A549 (cell line): ENCODE data around the gene MSMB. TPM values are rescaled to one million over a fixed set of nuclear protein-coding genes. Genes with fewer than 3 reads are reported as not detected.
"Not testable (repeated sequence)": the region's sequence is repeated elsewhere in the genome, so short reads cannot be mapped to it uniquely, and the experiment has no call there.

ENCODE experiments used
- ATAC-seq, 2 experiments: fragments of 200-7000 bp in 1 of 2; fragments of >200 bp in 1 of 2; cut with Nextera tagmentation in 1 of 2; cut with Tn5 transposase in 1 of 2; 3 replicates each; pipeline versions ENCODE4 v1.8.0 to v1.9.1; 2018 to 2020; ENCODE audit warnings: mild to moderate bottlenecking in 1 of 2, moderate library complexity in 1 of 2
- CTCF ChIA-PET: fragments of 300-600 bp; sonication (Branson Sonifier 250); formaldehyde crosslinking; extraction: SDS; loops from one replicate; lab custom pipeline; 2021; ENCODE audit warnings: antibody characterized with exemption, inconsistent platforms; lab: Yijun Ruan, JAX
- POLR2A ChIA-PET: fragments of 350-600 bp; formaldehyde crosslinking; extraction: SDS; loops from one replicate; lab custom pipeline; 2021; ENCODE audit warnings: antibody characterized with exemption, inconsistent platforms; lab: Yijun Ruan, JAX
- DNase-seq, 2 experiments: peaks; one replicate each; pipeline versions ENCODE4 v3.0.0 to v3.0.0-alpha.2; 2011 to 2016; ENCODE audit warnings: low read depth in 1 of 2, low spot score in 1 of 2
- FAIRE-seq: peaks from 2 replicates; lab custom pipeline; 2011; peaks lifted over from hg19 to GRCh38; lab: Jason Lieb, UNC
- H3K27ac ChIP-seq, 2 experiments: fragments of >200 bp; sonication (Bioruptor Twin); formaldehyde crosslinking; 3 replicates each; pipeline ENCODE4 v1.5.1; 2016 to 2017
- H3K4me1 ChIP-seq: fragments of >200 bp; sonication (Bioruptor Twin); formaldehyde crosslinking; 3 replicates; pipeline ENCODE4 v1.6.1; 2016
- H3K4me2 ChIP-seq: fragments of >200 bp; sonication (Bioruptor Twin); formaldehyde crosslinking; 3 replicates; pipeline ENCODE4 v1.6.1; 2016
- H3K4me3 ChIP-seq: fragments of >200 bp; sonication (Bioruptor Twin); formaldehyde crosslinking; 3 replicates; pipeline ENCODE4 v1.5.1; 2016
- H3K9me3 ChIP-seq: fragments of >200 bp; sonication (Bioruptor Twin); formaldehyde crosslinking; 3 replicates; pipeline ENCODE4 v1.6.1; 2016
- CBX2 ChIP-seq: fragments of 200-600 bp; sonication (generic); IDR thresholded peaks from 2 replicates; pipeline ENCODE4 v1.6.1; 2016; ENCODE audit warnings: low read depth, mild to moderate bottlenecking, borderline replicate concordance
- CBX8 ChIP-seq: fragments of 200-600 bp; sonication (generic); IDR thresholded peaks from 2 replicates; pipeline ENCODE4 v1.6.1; 2016
- CEBPB ChIP-seq, 2 experiments: fragments of >200 bp in 1 of 2; sonication (Bioruptor Twin) in 1 of 2; formaldehyde crosslinking in 1 of 2; IDR thresholded peaks; 2 replicates each; pipeline ENCODE4 v1.6.1; 2012 to 2016
- CHD2 ChIP-seq: fragments of 150-350 bp; IDR thresholded peaks from 2 replicates; pipeline ENCODE4 v1.6.1; 2014; ENCODE audit warnings: low read length; ENCODE audit not compliant: partially characterized antibody
- CHD4 ChIP-seq: fragments of 200-600 bp; sonication (generic); IDR thresholded peaks from 2 replicates; pipeline ENCODE4 v1.6.1; 2016; ENCODE audit warnings: antibody characterized with exemption, mild to moderate bottlenecking, borderline replicate concordance
- EHF ChIP-seq: fragments of 250-450 bp; sonication (Bioruptor Pico); IDR thresholded peaks from 2 replicates; pipeline ENCODE4 v1.5.0; 2020; ENCODE audit warnings: mild to moderate bottlenecking
- EP300 ChIP-seq, 2 experiments: fragments of >200 bp; sonication (Bioruptor Twin); formaldehyde crosslinking; IDR thresholded peaks; 2 replicates in 1 of 2; 3 replicates in 1 of 2; pipeline ENCODE4 v1.6.1; 2016 to 2017
- ESRRA ChIP-seq: fragments of 150-350 bp; IDR thresholded peaks from 2 replicates; pipeline ENCODE4 v1.6.1; 2014; ENCODE audit warnings: mild to moderate bottlenecking, low read length, borderline replicate concordance
- FOXS1 ChIP-seq: fragments of 250-450 bp; sonication (Bioruptor Pico); IDR thresholded peaks from 2 replicates; pipeline ENCODE4 v1.5.0; 2020; ENCODE audit warnings: mild to moderate bottlenecking, moderate library complexity
- HDAC2 ChIP-seq: fragments of 200-600 bp; sonication (generic); IDR thresholded peaks from 2 replicates; pipeline ENCODE4 v1.6.1; 2016
- HOXB13 ChIP-seq: fragments of 250-450 bp; sonication (Bioruptor Pico); IDR thresholded peaks from 2 replicates; pipeline ENCODE4 v1.5.0; 2020; ENCODE audit warnings: low read depth, mild to moderate bottlenecking, moderate library complexity
- HOXB5 ChIP-seq: fragments of 250-450 bp; sonication (Bioruptor Pico); IDR thresholded peaks from 2 replicates; pipeline ENCODE4 v1.5.0; 2020; ENCODE audit warnings: mild to moderate bottlenecking, moderate library complexity
- JUN ChIP-seq, 2 experiments: fragments of >200 bp; sonication (Bioruptor Twin); formaldehyde crosslinking; IDR thresholded peaks; 2 replicates in 1 of 2; 3 replicates in 1 of 2; pipeline ENCODE4 v1.6.1; 2016 to 2017
- JUNB ChIP-seq: fragments of >200 bp; sonication (Bioruptor Twin); formaldehyde crosslinking; IDR thresholded peaks from 2 replicates; pipeline ENCODE4 v1.6.1; 2016
- KDM1A ChIP-seq: fragments of 200-600 bp; sonication (generic); IDR thresholded peaks from 2 replicates; pipeline ENCODE4 v1.6.1; 2016; ENCODE audit warnings: low read depth, mild to moderate bottlenecking
- KDM5A ChIP-seq: fragments of 200-600 bp; sonication (generic); IDR thresholded peaks from 2 replicates; pipeline ENCODE4 v1.6.1; 2016; ENCODE audit warnings: antibody characterized with exemption, mild to moderate bottlenecking
- MAFK ChIP-seq: fragments of 450-650 bp; IDR thresholded peaks from 2 replicates; pipeline ENCODE4 v1.6.1; 2014; ENCODE audit not compliant: partially characterized antibody
- MAZ ChIP-seq: fragments of 150-350 bp; IDR thresholded peaks from 2 replicates; pipeline ENCODE4 v1.6.1; 2014; ENCODE audit warnings: antibody characterized with exemption, low read depth, low read length, borderline replicate concordance
- MYC ChIP-seq: IDR thresholded peaks from 2 replicates; pipeline ENCODE4 v1.6.1; 2012; ENCODE audit warnings: mild to moderate bottlenecking, inconsistent platforms, low read length, improper control_type of control experiment, borderline replicate concordance
- NFE2L2 ChIP-seq: fragments of 150-350 bp; conservative IDR thresholded peaks from 2 replicates; pipeline ENCODE4 v1.6.1; 2014; ENCODE audit warnings: low read length
- POLR2AphosphoS2 ChIP-seq: conservative IDR thresholded peaks from 2 replicates; pipeline ENCODE4 v1.6.1; 2012; ENCODE audit warnings: low read length, improper control_type of control experiment, inconsistent platforms
- RAD21 ChIP-seq, 2 experiments: fragments of >200 bp in 1 of 2; sonication (Bioruptor Twin) in 1 of 2; formaldehyde crosslinking in 1 of 2; IDR thresholded peaks in 1 of 2; conservative IDR thresholded peaks in 1 of 2; 2 replicates in 1 of 2; 3 replicates in 1 of 2; pipeline ENCODE4 v1.6.1; 2012 to 2018; ENCODE audit warnings: inconsistent platforms in 1 of 2
- RFX5 ChIP-seq: fragments of 450-650 bp; IDR thresholded peaks from 2 replicates; pipeline ENCODE4 v1.7.1; 2014; ENCODE audit warnings: antibody characterized with exemption, mild to moderate bottlenecking, moderate library complexity
- TFCP2L1 ChIP-seq: fragments of 250-450 bp; sonication (Bioruptor Pico); IDR thresholded peaks from 2 replicates; pipeline ENCODE4 v1.5.0; 2021; ENCODE audit warnings: mild to moderate bottlenecking
- ZC3H11A ChIP-seq: fragments of 450-650 bp; IDR thresholded peaks from 2 replicates; pipeline ENCODE4 v1.6.1; 2014; ENCODE audit warnings: antibody characterized with exemption, mild to moderate bottlenecking
- ZSCAN20 ChIP-seq: fragments of 250-450 bp; sonication (Bioruptor Pico); IDR thresholded peaks from 2 replicates; pipeline ENCODE4 v1.8.0; 2022; ENCODE audit warnings: mild to moderate bottlenecking, moderate library complexity
- WGBS: methylation state at CpG from one replicate; pipeline ENCODE4 v1.1.6; 2017; ENCODE audit errors: missing lambda C conversion rate; 5-methylcytosine and 5-hydroxymethylcytosine counted together
- polyA plus RNA-seq, 4 experiments: library from polyadenylated mRNA; depleted of rRNA in 3 of 4; stranded (reverse); fragments of >200 nt; fragmentation: RNase III in 1 of 4; extraction: RNeasy Plus Mini Kit Qiagen cat#74134 plus additional on column Dnase treatment in 1 of 4; gene quantifications; 2 replicates in 3 of 4; 3 replicates in 1 of 4; pipeline ENCODE4 v1.2.3, GENCODE V29; 2011 to 2017
- TF ChIP-seq, protein P1 (sequence below): IDR thresholded peaks from 2 replicates; pipeline ENCODE4 v1.6.1; 2012
- TF ChIP-seq, protein P2 (sequence below): fragments of 250-450 bp; sonication (Bioruptor Pico); IDR thresholded peaks from 2 replicates; pipeline ENCODE4 v1.5.0; 2021; ENCODE audit warnings: mild to moderate bottlenecking, moderate library complexity, borderline replicate concordance

MSMB gene
- polyA plus RNA-seq, 2 of the 4 experiments (the other 2 are of a cell fraction), result 0.26 TPM; not detected in 1

DNA sequence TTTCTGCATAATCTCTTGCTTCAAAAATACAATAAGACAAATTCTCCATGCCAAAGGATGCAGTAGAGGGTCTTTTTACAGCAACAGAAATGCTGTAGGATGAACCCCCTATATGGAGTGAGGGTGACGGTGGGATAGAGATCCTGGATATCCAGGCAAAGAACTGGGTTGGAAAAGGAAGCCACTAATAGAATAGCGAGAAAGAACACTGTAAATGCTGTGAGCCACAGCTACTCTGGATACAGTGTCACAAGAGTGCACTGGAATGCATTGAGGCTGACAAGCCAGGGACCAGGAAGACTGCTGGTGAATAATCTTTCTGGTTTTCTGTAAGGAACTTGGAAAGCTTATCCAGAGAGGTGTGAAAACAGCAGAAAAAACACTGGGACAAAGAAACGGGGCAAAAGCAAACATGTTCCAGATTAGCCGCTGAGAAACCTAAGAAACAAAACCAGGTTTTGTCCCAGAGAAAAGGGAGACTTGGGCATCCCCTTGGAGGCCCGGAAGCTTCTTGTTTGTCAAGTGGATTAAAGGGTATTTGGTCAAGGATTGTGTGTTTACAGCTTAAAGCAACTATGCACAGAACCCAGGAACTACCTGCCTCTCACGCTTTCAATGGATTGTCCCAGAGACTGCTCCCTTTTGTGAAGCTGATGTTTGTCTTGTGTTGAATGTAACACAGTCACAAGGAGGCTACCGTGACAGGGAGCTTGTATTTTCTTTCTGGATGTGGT is 6.2 kb upstream of the MSMB start:
- WGBS, result 30% methylated on average over 7 of the region's 7 CpGs
- H3K4me3 ChIP-seq, result no peak overlapping the region
- DNase-seq (peak in 1 of 2 experiments; percentile 34), FAIRE-seq (no peak), ATAC-seq (peak; percentile 36 to 63; a peak in 3 of 6 replicates)
- TF ChIP-seq CHD4, result no peak
- no peak for TF ChIP-seq MAFK
- no peak for TF ChIP-seq CBX2
- peaks cover 6% of the 10 kb centered on the region; the same call in 1 of the 3 replicates for H3K4me1 ChIP-seq
- H3K27ac ChIP-seq, result no peak overlapping the region
- ChIA-PET POLR2A (no interaction called here), CTCF (interaction anchor here (1.0 to 1.6 kb wide), 2 partner anchors 21 to 23 kb away, joined by 3 read pairs; no protein-coding TSS in a partner anchor)
- H3K4me2 ChIP-seq, result no peak overlapping the region
- H3K9me3 ChIP-seq, result no peaks in the 10 kb centered on the region

DNA sequence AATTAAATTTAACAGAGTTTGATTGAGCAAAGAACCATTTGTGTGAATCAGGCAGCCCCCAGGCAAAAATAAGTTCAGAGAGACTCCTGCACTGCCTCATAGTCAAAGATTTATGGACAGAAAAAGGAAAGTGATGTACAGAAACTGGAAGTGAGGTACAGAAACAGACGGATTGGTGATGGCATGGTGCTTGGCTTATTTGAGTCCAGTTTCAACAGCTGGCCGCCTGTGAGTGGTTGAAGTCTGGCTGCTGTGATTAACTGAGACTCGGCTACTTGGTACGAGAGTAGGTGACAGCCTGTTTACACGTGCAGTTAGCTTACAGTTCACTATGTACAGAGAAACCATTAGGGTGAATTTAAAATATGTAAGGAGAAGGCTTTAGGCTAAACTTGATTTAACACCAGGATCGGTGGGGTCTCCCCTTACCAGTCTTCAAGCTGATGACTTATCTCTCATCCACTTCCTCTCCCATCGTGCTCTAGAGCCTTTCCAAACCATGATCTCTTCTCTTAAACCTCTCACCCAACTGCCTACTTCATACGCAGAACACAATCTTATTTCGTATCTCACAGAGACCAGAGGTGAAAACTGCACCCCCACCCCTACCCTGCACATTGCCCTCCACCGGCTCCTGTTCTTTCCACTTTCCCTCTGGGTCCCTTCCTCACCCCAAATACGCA is 5.0 kb upstream of the MSMB start:
- ChIA-PET CTCF (interaction anchor here (1.6 kb wide), 1 partner anchor 19 kb away, joined by 3 read pairs; no protein-coding TSS in a partner anchor), POLR2A (no interaction called here)
- peaks cover 6% of the 10 kb centered on the region; the same call in 1 of the 3 replicates for H3K4me1 ChIP-seq
- H3K27ac ChIP-seq, result no peak overlapping the region
- no peak overlapping the region for H3K4me2 ChIP-seq
- DNase-seq (no peak), ATAC-seq (no peak), FAIRE-seq (no peak)
- no peak overlapping the region for H3K4me3 ChIP-seq
- no peaks in the 10 kb centered on the region for H3K9me3 ChIP-seq
- TF ChIP-seq HDAC2 (no peak), NFE2L2 (no peak), HOXB13 (no peak), EP300 (IDR thresholded peaks at IDR 0.05) (no peak), ESRRA (no peak), KDM5A (no peak), ZSCAN20 (no peak), TFCP2L1 (no peak), CBX8 (no peak), CEBPB (IDR thresholded peaks at IDR 0.05) (no peak), RFX5 (no peak), HOXB5 (no peak), JUN (IDR thresholded peaks at IDR 0.05) (no peak), EHF (CRISPR knock-in tag) (no peak), MYC (no peak)
- TF ChIP-seq, protein P1, sequence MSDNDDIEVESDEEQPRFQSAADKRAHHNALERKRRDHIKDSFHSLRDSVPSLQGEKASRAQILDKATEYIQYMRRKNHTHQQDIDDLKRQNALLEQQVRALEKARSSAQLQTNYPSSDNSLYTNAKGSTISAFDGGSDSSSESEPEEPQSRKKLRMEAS, result no peak
- 63% methylated on average over 11 of the region's 11 CpGs for WGBS

DNA sequence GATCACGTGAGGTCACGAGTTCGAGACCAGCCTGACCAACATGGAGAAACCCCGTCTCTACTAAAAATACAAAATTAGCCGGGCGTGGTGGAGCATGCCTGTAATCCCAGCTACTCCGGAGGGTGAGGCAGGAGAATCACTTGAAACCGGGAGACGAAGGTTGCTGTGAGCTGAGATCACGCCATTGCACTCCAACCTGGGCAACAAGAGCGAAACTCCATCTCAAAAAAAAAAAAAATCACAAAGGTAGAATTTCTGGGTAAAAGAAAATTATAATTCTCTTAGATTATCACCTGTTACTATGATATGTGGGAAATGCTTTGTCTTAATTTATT is 3.4 kb upstream of the MSMB start:
- WGBS, result 69% methylated on average over 11 of the region's 11 CpGs
- FAIRE-seq, H3K9me3 ChIP-seq, ATAC-seq, DNase-seq, POLR2A ChIA-PET, H3K4me1 ChIP-seq, H3K27ac ChIP-seq, H3K4me3 ChIP-seq, CTCF ChIA-PET: not testable (repeated sequence)
- peak overlapping the region; percentile 42; the same call in 2 of the 3 replicates for H3K4me2 ChIP-seq

DNA sequence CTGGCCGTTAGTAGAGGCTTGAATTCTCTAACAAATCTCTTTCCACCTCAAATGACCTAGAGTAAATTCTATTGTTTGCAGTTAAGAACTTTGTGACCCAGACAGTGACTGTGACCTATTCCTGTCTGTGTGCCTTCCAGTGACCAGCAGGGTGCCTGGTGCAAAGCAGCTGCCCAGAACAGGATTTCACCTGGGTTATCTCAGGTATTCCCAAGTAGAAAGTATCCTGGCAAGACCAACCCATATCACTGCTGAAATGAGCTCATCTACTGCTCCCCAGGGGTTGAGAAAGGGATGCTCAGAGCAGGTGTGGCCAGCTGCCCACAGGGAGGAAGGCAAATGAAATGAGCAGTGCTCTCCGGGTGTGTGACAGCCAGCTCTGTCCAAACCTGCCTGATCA is 2.1 kb upstream of the MSMB start:
- peaks cover 6% of the 10 kb centered on the region; the same call in 1 of the 3 replicates for H3K4me1 ChIP-seq
- 21% methylated on average over 2 of the region's 2 CpGs for WGBS
- peak in 1 of 2 experiments; percentile 35; a peak in 2 of 6 replicates for ATAC-seq
- no peak overlapping the region for H3K4me2 ChIP-seq
- ChIA-PET CTCF (interaction anchor here (0.7 to 0.8 kb wide), 2 partner anchors 23 to 27 kb away, joined by 3 to 4 read pairs; no protein-coding TSS in a partner anchor), POLR2A (no interaction called here)
- no peak overlapping the region for H3K27ac ChIP-seq
- DNase-seq, result no peak
- TF ChIP-seq KDM1A (no peak), CBX2 (no peak), HOXB13 (no peak), CHD2 (no peak), POLR2AphosphoS2 (no peak), FOXS1 (CRISPR knock-in tag) (no peak), HDAC2 (no peak), CBX8 (no peak), RAD21 (conservative IDR thresholded peaks at IDR 0.05 in 1 of 2, IDR thresholded peaks at IDR 0.05 in 1 of 2) (no peak), ZC3H11A (no peak), MAZ (no peak), JUNB (no peak), HOXB5 (no peak)
- TF ChIP-seq, protein P1, result no peak
- TF ChIP-seq, protein P2, sequence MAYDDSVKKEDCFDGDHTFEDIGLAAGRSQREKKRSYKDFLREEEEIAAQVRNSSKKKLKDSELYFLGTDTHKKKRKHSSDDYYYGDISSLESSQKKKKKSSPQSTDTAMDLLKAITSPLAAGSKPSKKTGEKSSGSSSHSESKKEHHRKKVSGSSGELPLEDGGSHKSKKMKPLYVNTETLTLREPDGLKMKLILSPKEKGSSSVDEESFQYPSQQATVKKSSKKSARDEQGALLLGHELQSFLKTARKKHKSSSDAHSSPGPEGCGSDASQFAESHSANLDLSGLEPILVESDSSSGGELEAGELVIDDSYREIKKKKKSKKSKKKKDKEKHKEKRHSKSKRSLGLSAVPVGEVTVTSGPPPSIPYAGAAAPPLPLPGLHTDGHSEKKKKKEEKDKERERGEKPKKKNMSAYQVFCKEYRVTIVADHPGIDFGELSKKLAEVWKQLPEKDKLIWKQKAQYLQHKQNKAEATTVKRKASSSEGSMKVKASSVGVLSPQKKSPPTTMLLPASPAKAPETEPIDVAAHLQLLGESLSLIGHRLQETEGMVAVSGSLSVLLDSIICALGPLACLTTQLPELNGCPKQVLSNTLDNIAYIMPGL (CRISPR knock-in tag), result no peak
- TF ChIP-seq, all 56 proteins: peak for 0
- no peaks in the 10 kb centered on the region for H3K9me3 ChIP-seq
- no peak for FAIRE-seq
- H3K4me3 ChIP-seq, result no peak overlapping the region
